GM21515 (cell line): Measurements from ENCODE around the gene CLK3.
"Not testable (repeated sequence)": the region's sequence is repeated elsewhere in the genome, so short reads cannot be mapped to it uniquely, and the experiment has no call there.

Experiments
- ATAC-seq: cut with Tn5 transposase; IDR thresholded peaks from one replicate; pipeline ENCODE4 v1.9.1; 2021; ENCODE audit not compliant: unreplicated experiment

CLK3 gene

GRCh38 chr15:74642348-74642733, 26.7 kb downstream of the CLK3 start:
- ATAC-seq, result no peak

GRCh38 chr15:74642734-74643664, 27.4 kb downstream of the CLK3 start:
- no peak for ATAC-seq

- ATAC-seq, result no peak
Measured at GRCh38 chr15:74643665-74644204, 28.1 kb downstream of the CLK3 start.

GRCh38 chr15:74646480-74646879, 30.8 kb downstream of the CLK3 start:
- no peak for ATAC-seq

- ATAC-seq, result no peak
Measured at GRCh38 chr15:74648051-74648842, 32.6 kb downstream of the CLK3 start.

GRCh38 chr15:74651242-74651741, 35.7 kb downstream of the CLK3 start:
- ATAC-seq, result no peak

GRCh38 chr15:74653426-74654102, 37.9 kb downstream of the CLK3 start:
- no peak for ATAC-seq

- no peak for ATAC-seq
Measured at GRCh38 chr15:74655424-74655823, 39.8 kb downstream of the CLK3 start.

- no peak for ATAC-seq
Measured at GRCh38 chr15:74656935-74657535, 41.4 kb downstream of the CLK3 start.

- no peak for ATAC-seq
Measured at GRCh38 chr15:74657846-74658245, 42.2 kb downstream of the CLK3 start.

- ATAC-seq, result not testable (repeated sequence)
Measured at GRCh38 chr15:74661280-74661679, 45.6 kb downstream of the CLK3 start.

- no peak for ATAC-seq
Measured at GRCh38 chr15:74662064-74662860, 46.6 kb downstream of the CLK3 start.

- ATAC-seq, result no peak
Measured at GRCh38 chr15:74663303-74664027, 47.8 kb downstream of the CLK3 start.

- ATAC-seq, result no peak
Measured at GRCh38 chr15:74664028-74664616, 48.5 kb downstream of the CLK3 start.

GRCh38 chr15:74664670-74665069, 49.0 kb downstream of the CLK3 start:
- no peak for ATAC-seq

- ATAC-seq, result no peak
Measured at GRCh38 chr15:74667975-74668374, 52.3 kb downstream of the CLK3 start.

GRCh38 chr15:74669627-74670026, 54.0 kb downstream of the CLK3 start:
- ATAC-seq, result no peak

- ATAC-seq, result no peak
Measured at GRCh38 chr15:74674161-74674560, 58.5 kb downstream of the CLK3 start.

GRCh38 chr15:74676801-74677200, 61.2 kb downstream of the CLK3 start:
- ATAC-seq, result no peak
